Testis (tissue), 2 donors: ENCODE results near the gene CAMTA1.

Source experiments
- POLR2A ChIP-seq: fragments of 450-650 bp; IDR thresholded peaks from one replicate; pipeline ENCODE4 v1.6.1; 2017; ENCODE audit warnings: antibody characterized with exemption, mild to moderate bottlenecking, moderate library complexity
- TF ChIP-seq, protein P1 (sequence below), 3 experiments: fragments of 450-650 bp in 2 of 3; fragments of 200-600 bp in 1 of 3; sonication (generic) in 1 of 3; IDR thresholded peaks; one replicate each; pipeline ENCODE4 v1.5.1; 2016 to 2019; ENCODE audit warnings: antibody characterized with exemption in 3 of 3, mild to moderate bottlenecking in 2 of 3, moderate library complexity in 1 of 3

DNA sequence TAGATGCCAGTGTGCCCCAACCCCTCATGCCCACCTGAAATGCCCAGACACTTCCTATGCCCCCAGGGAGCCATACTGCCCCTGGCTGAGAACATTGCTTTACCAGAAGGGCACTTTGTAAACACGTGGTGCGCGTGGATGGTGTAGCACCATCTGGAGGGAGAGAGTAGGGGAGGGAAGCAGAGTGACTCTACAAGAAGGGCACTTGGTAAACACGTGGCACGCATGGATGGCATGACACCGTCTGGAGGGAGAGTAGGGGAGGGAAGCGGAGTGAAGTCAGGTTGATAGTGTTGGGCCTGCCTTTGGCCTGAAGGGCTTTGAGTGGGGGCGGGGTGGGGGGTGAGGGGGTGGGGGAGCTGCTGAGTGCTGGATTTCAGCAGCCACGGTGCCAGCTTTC is 661.8 kb downstream of the CAMTA1 start:
- TF ChIP-seq, protein P1, sequence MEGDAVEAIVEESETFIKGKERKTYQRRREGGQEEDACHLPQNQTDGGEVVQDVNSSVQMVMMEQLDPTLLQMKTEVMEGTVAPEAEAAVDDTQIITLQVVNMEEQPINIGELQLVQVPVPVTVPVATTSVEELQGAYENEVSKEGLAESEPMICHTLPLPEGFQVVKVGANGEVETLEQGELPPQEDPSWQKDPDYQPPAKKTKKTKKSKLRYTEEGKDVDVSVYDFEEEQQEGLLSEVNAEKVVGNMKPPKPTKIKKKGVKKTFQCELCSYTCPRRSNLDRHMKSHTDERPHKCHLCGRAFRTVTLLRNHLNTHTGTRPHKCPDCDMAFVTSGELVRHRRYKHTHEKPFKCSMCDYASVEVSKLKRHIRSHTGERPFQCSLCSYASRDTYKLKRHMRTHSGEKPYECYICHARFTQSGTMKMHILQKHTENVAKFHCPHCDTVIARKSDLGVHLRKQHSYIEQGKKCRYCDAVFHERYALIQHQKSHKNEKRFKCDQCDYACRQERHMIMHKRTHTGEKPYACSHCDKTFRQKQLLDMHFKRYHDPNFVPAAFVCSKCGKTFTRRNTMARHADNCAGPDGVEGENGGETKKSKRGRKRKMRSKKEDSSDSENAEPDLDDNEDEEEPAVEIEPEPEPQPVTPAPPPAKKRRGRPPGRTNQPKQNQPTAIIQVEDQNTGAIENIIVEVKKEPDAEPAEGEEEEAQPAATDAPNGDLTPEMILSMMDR (IDR thresholded peaks at IDR 0.05) = no peak
- no peak for TF ChIP-seq POLR2A
